HepG2 (cell line): ENCODE measurements around the gene DLX6.

Experiments
- BCLAF1 ChIP-seq: fragments of 450-650 bp; IDR thresholded peaks from 2 replicates; pipeline ENCODE4 v1.6.1; 2017; ENCODE audit warnings: mild to moderate bottlenecking
- EP300 ChIP-seq, 3 experiments: sonication (generic) in 1 of 3; formaldehyde crosslinking in 1 of 3; IDR thresholded peaks; 2 replicates each; pipeline versions ENCODE4 v1.5.1 to v1.6.1; 2011 to 2020; ENCODE audit warnings: low read depth in 2 of 3, low read length in 2 of 3, borderline replicate concordance in 1 of 3, improper control_type of control experiment in 1 of 3, mild to moderate bottlenecking in 1 of 3, missing genetic modification reagents in 1 of 3, moderate library complexity in 1 of 3
- GTF2F1 ChIP-seq: fragments of 150-350 bp; IDR thresholded peaks from 2 replicates; pipeline ENCODE4 v1.6.1; 2014; ENCODE audit warnings: low read length
- HCFC1 ChIP-seq: fragments of 150-350 bp; IDR thresholded peaks from 2 replicates; pipeline ENCODE4 v1.6.1; 2014; ENCODE audit warnings: low read depth, low read length
- HDAC6 ChIP-seq: fragments of 200-600 bp; sonication (generic); IDR thresholded peaks from 2 replicates; pipeline ENCODE4 v1.7.0; 2017; ENCODE audit warnings: mild to moderate bottlenecking, antibody characterized with exemption, low read length, low read depth
- MEF2D ChIP-seq: sonication (generic); formaldehyde crosslinking; IDR thresholded peaks from 2 replicates; pipeline ENCODE4 v1.5.1; 2020; ENCODE audit warnings: mild to moderate bottlenecking, missing genetic modification reagents
- RBM22 ChIP-seq: fragments of 200-400 bp; formaldehyde crosslinking; optimal IDR thresholded peaks from 2 replicates; pipeline ENCODE3; 2017; ENCODE audit warnings: mild to moderate bottlenecking, low read length, moderate library complexity
- ZNF280D ChIP-seq: sonication (generic); formaldehyde crosslinking; IDR thresholded peaks from 2 replicates; pipeline ENCODE4 v1.5.1; 2020; ENCODE audit warnings: mild to moderate bottlenecking, missing genetic modification reagents
- ZNF350 ChIP-seq: sonication (generic); formaldehyde crosslinking; IDR thresholded peaks from 2 replicates; pipeline ENCODE4 v1.4.0; 2020; ENCODE audit warnings: mild to moderate bottlenecking, low read depth, missing genetic modification reagents, borderline replicate concordance
- TF ChIP-seq, protein P1 (sequence below): sonication (generic); formaldehyde crosslinking; IDR thresholded peaks from 2 replicates; pipeline ENCODE4 v1.9.0; 2021; ENCODE audit warnings: missing genetic modification reagents, mild to moderate bottlenecking, borderline replicate concordance
- TF ChIP-seq, protein P2 (sequence below): sonication (generic); formaldehyde crosslinking; IDR thresholded peaks from 2 replicates; pipeline ENCODE4 v1.4.0; 2020; ENCODE audit warnings: missing genetic modification reagents

GRCh38 chr7:96982586-96982985, 22.8 kb upstream of the DLX6 start:
- TF ChIP-seq HDAC6 (no peak), BCLAF1 (no peak), MEF2D (CRISPR knock-in tag) (no peak), ZNF280D (CRISPR knock-in tag) (no peak), ZNF350 (CRISPR knock-in tag) (no peak), HCFC1 (no peak), RBM22 (no peak), EP300 (IDR thresholded peaks at IDR 0.05; ENCODE audit: low read depth in 2 of 2, low read length in 2 of 2) (no peak), EP300 (CRISPR knock-in tag; IDR thresholded peaks at IDR 0.05; ENCODE audit: borderline replicate concordance) (no peak), GTF2F1 (no peak)
- TF ChIP-seq, protein P1, sequence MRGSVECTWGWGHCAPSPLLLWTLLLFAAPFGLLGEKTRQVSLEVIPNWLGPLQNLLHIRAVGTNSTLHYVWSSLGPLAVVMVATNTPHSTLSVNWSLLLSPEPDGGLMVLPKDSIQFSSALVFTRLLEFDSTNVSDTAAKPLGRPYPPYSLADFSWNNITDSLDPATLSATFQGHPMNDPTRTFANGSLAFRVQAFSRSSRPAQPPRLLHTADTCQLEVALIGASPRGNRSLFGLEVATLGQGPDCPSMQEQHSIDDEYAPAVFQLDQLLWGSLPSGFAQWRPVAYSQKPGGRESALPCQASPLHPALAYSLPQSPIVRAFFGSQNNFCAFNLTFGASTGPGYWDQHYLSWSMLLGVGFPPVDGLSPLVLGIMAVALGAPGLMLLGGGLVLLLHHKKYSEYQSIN (CRISPR knock-in tag): no peak
- TF ChIP-seq, protein P2, sequence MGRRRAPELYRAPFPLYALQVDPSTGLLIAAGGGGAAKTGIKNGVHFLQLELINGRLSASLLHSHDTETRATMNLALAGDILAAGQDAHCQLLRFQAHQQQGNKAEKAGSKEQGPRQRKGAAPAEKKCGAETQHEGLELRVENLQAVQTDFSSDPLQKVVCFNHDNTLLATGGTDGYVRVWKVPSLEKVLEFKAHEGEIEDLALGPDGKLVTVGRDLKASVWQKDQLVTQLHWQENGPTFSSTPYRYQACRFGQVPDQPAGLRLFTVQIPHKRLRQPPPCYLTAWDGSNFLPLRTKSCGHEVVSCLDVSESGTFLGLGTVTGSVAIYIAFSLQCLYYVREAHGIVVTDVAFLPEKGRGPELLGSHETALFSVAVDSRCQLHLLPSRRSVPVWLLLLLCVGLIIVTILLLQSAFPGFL (CRISPR knock-in tag): no peak
